Measurements from ENCODE around the gene SLAMF7. TPM values are rescaled to one million over a fixed set of nuclear protein-coding genes. Genes with fewer than 3 reads are reported as not detected.

The SLAMF7 gene
- total and polyA plus RNA-seq, 2 donors (not counting 1 experiment from before 2014, with no cell fraction given): 13.1 to 52.6 TPM

- Histone ChIP-seq H2AFZ (ENCODE audit: insufficient read depth, low read depth, low read length, poor library complexity, severe bottlenecking) (no peak overlapping the region), H3K9me3 (ENCODE audit: control extremely low read depth in 1 of 3, control insufficient read depth in 2 of 3, insufficient read depth in 1 of 3, low read length in 2 of 3) (peaks cover 0 to 1% (median 0%) of the 10 kb centered on the region in 3 donors), H3K4me1 (ENCODE audit: control insufficient read depth in 2 of 2, insufficient read depth in 2 of 2, low read length in 2 of 2) (no peaks in the 10 kb centered on the region), H3K4me3 (ENCODE audit: control extremely low read depth in 1 of 5, extremely low read depth in 1 of 5, insufficient read depth in 1 of 5, low read depth in 2 of 5, low read length in 4 of 5) (no peak overlapping the region), H3K36me3 (replicated peaks in 1 of 2; ENCODE audit: control extremely low read depth in 1 of 2, control insufficient read depth in 1 of 2, extremely low read depth in 1 of 2, insufficient read depth in 2 of 2, low read length in 1 of 2) (peaks cover 0 to 3% of the 10 kb centered on the region in 2 experiments), H3K79me2 (ENCODE audit: control insufficient read depth, insufficient read depth, low read length) (no peaks in the 10 kb centered on the region), H3K4me2 (replicated peaks; ENCODE audit: low read depth, low read length, poor library complexity, severe bottlenecking) (no peak overlapping the region), H3K27me3 (replicated peaks in 1 of 4; ENCODE audit: control extremely low read depth in 1 of 4, control insufficient read depth in 3 of 4, insufficient read depth in 4 of 4, low read length in 3 of 4) (no peaks in the 10 kb centered on the region), H3K9ac (ENCODE audit: low read length) (no peak overlapping the region), H3K27ac (ENCODE audit: low read length in 2 of 2) (no peak overlapping the region), H4K20me1 (ENCODE audit: control insufficient read depth, insufficient read depth, low read length, poor library complexity, severe bottlenecking) (no peaks in the 10 kb centered on the region)
- ATAC-seq (ENCODE audit: low read depth) (no peak), DNase-seq (no peak)
- no peak overlapping the region for H3K4me3 Mint-ChIP-seq
- H3K9me3 Mint-ChIP-seq (ENCODE audit: insufficient read depth): no peaks in the 10 kb centered on the region
- peaks cover 6% of the 10 kb centered on the region for H3K4me1 Mint-ChIP-seq
- ChIA-PET CTCF (interaction anchor here (1.1 to 1.8 kb wide), 5 partner anchors 19 to 196 kb away, joined by 3 to 6 read pairs (median 4); no protein-coding TSS in a partner anchor), POLR2A (interaction anchor here (0.6 kb wide), 1 partner anchor 64 kb away, joined by 6 read pairs; no protein-coding TSS in a partner anchor)
- H3K27ac Mint-ChIP-seq: no peak overlapping the region
- TF ChIP-seq CTCF (IDR thresholded peaks at IDR 0.05) (no peak), EZH2 (IDR thresholded peaks at IDR 0.05; ENCODE audit: borderline replicate concordance, insufficient read depth, low read depth, low read length, poor library complexity, severe bottlenecking) (no peak)
- WGBS (ENCODE audit: insufficient coverage): 86% methylated on average over 1 of the region's 5 CpGs
- no peaks in the 10 kb centered on the region for H3K27me3 Mint-ChIP-seq
- intact Hi-C loops (cut with micrococcal nuclease): no loop called here
These were observed 17.1 kb downstream of the SLAMF7 start for GRCh38 chr1:160755911-160756848.

GRCh38 chr1:160756849-160757201, 17.8 kb downstream of the SLAMF7 start:
- DNase-seq (no peak), ATAC-seq (ENCODE audit: low read depth) (no peak)
- H3K4me3 Mint-ChIP-seq: no peak overlapping the region
- Histone ChIP-seq H2AFZ (ENCODE audit: insufficient read depth, low read depth, low read length, poor library complexity, severe bottlenecking) (no peak overlapping the region), H3K79me2 (ENCODE audit: control insufficient read depth, insufficient read depth, low read length) (no peaks in the 10 kb centered on the region), H3K27me3 (replicated peaks in 1 of 4; ENCODE audit: control extremely low read depth in 1 of 4, control insufficient read depth in 3 of 4, insufficient read depth in 4 of 4, low read length in 3 of 4) (no peaks in the 10 kb centered on the region), H3K36me3 (replicated peaks in 1 of 2; ENCODE audit: control extremely low read depth in 1 of 2, control insufficient read depth in 1 of 2, extremely low read depth in 1 of 2, insufficient read depth in 2 of 2, low read length in 1 of 2) (peaks cover 0 to 2% of the 10 kb centered on the region in 2 experiments), H3K9ac (ENCODE audit: low read length) (no peak overlapping the region), H3K4me1 (ENCODE audit: control insufficient read depth in 2 of 2, insufficient read depth in 2 of 2, low read length in 2 of 2) (no peaks in the 10 kb centered on the region), H3K4me2 (replicated peaks; ENCODE audit: low read depth, low read length, poor library complexity, severe bottlenecking) (no peak overlapping the region), H3K4me3 (ENCODE audit: control extremely low read depth in 1 of 5, extremely low read depth in 1 of 5, insufficient read depth in 1 of 5, low read depth in 2 of 5, low read length in 4 of 5) (no peak overlapping the region), H3K27ac (ENCODE audit: low read length in 2 of 2) (no peak overlapping the region), H4K20me1 (ENCODE audit: control insufficient read depth, insufficient read depth, low read length, poor library complexity, severe bottlenecking) (no peaks in the 10 kb centered on the region), H3K9me3 (ENCODE audit: control extremely low read depth in 1 of 3, control insufficient read depth in 2 of 3, insufficient read depth in 1 of 3, low read length in 2 of 3) (peaks cover 0 to 1% (median 0%) of the 10 kb centered on the region in 3 donors)
- CTCF ChIA-PET: interaction anchor here (1.6 to 1.8 kb wide), 2 partner anchors 73 to 195 kb away, joined by 4 to 6 read pairs; no protein-coding TSS in a partner anchor
- H3K9me3 Mint-ChIP-seq (ENCODE audit: insufficient read depth): no peaks in the 10 kb centered on the region
- H3K27ac Mint-ChIP-seq: no peak overlapping the region
- no peak for TF ChIP-seq CTCF (IDR thresholded peaks at IDR 0.05)
- no peak for TF ChIP-seq EZH2 (IDR thresholded peaks at IDR 0.05; ENCODE audit: borderline replicate concordance, insufficient read depth, low read depth, low read length, poor library complexity, severe bottlenecking)
- POLR2A ChIA-PET: no interaction called here
- intact Hi-C loops (cut with micrococcal nuclease): no loop called here
- whole genome bisulfite sequencing (ENCODE audit: insufficient coverage): 90% methylated on average over 2 of the region's 2 CpGs
- no peaks in the 10 kb centered on the region for H3K27me3 Mint-ChIP-seq
- H3K4me1 Mint-ChIP-seq: peaks cover 2% of the 10 kb centered on the region

Measured in B cell (primary cell).